Spinal cord (tissue), 10 donors: Measurements from ENCODE around the gene LST1. TPM values are rescaled to one million over a fixed set of nuclear protein-coding genes. Genes with fewer than 3 reads are reported as not detected.

Source experiments
- DNase-seq, 6 donors: peaks; one replicate each; pipeline versions ENCODE4 v3.0.0 to v3.0.0-alpha.2; 2013 to 2015; ENCODE audit warnings: low spot score in 6 of 6, low read depth in 4 of 6
- H3K27ac ChIP-seq: one replicate; pipeline ENCODE4 v1.5.1; 2013; ENCODE audit warnings: low read depth, low read length, control low read depth
- H3K27me3 ChIP-seq: one replicate; pipeline ENCODE4 v1.6.1; 2013; ENCODE audit warnings: low read length; ENCODE audit not compliant: control insufficient read depth, insufficient read depth
- H3K36me3 ChIP-seq: one replicate; pipeline ENCODE4 v1.6.1; 2013; ENCODE audit warnings: low read length; ENCODE audit not compliant: control insufficient read depth, insufficient read depth
- H3K4me1 ChIP-seq: one replicate; pipeline ENCODE4 v1.6.1; 2013; ENCODE audit warnings: low read length; ENCODE audit not compliant: control insufficient read depth, insufficient read depth
- H3K4me3 ChIP-seq: one replicate; pipeline ENCODE4 v1.5.1; 2013; ENCODE audit warnings: low read depth, low read length, control low read depth
- H3K9me3 ChIP-seq: one replicate; pipeline ENCODE4 v1.6.1; 2013; ENCODE audit warnings: low read length; ENCODE audit not compliant: control insufficient read depth, insufficient read depth
- WGBS: methylation state at CpG from one replicate; pipeline ENCODE4 v1.1.5; 2013; ENCODE audit warnings: missing lambda C conversion rate; ENCODE audit not compliant: insufficient coverage; 5-methylcytosine and 5-hydroxymethylcytosine counted together
- polyA plus RNA-seq, 2 donors: library from polyadenylated mRNA; unstranded; fragments of 120-200 nt; gene quantifications; one replicate each; pipeline ENCODE4 v1.2.1, GENCODE V29; 2013; ENCODE audit not compliant: insufficient read length in 2 of 2
- total RNA-seq, 2 donors: library from RNA; depleted of rRNA in 1 of 2; stranded (reverse); fragments of 120-200 nt in 1 of 2; fragments of >200 nt in 1 of 2; gene quantifications; one replicate each; pipeline versions ENCODE4 v1.2.3 to v1.2.4, GENCODE V29; 2013 to 2014
- donor health status: healthy.

The LST1 gene
- total and polyA plus RNA-seq, 4 donors = 9.0 to 15.2 (median 11.7) TPM

DNA sequence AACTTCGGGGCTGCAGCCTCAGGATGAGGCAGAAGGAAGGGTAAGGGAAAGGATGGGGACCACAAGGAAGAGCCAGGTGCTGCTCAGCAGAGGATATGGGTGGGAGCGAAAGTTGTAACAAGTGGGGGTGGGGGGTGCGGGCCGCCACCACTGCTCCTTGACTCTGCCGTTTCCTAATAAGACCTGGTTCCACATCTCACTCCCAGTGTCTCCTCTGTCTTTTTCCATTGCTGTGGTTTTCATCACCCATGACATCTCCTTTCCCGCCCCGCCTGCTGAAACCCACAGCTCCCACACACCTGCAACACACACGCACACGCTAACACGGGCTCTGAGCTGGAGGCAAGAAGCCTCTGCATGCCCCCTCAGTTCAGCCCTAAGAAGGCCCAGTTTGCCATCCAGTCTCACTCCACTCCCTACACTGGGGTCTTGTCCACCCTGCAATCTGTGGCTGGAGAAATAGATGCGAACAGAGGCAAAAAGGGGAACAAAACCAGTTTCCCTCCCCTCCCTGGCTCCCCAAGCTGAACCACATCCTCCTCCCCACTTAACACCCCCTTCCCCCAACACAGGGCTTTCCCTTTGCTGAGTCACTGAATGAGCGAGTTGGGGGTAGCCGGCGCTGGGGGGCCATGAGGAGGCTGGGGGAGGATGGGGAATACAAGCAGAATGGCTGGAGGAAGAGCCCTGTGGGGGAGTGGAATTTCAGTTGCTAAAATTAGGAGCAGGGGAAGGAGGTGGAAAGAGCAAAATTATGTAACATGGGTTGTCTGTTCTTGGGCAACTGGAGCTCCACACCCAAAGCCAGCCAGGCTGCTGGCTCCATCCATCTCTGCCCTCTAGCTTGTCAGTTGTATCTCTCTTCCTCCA lies 27.2 kb upstream of the LST1 start:
- 94% methylated on average over 11 of the region's 14 CpGs for WGBS
- H3K4me1 ChIP-seq = peaks cover 6% of the 10 kb centered on the region
- H3K4me3 ChIP-seq = no peak overlapping the region
- DNase-seq = no peak
- no peak overlapping the region for H3K27ac ChIP-seq
- H3K27me3 ChIP-seq = no peaks in the 10 kb centered on the region
- H3K36me3 ChIP-seq = peaks cover 54% of the 10 kb centered on the region
- no peaks in the 10 kb centered on the region for H3K9me3 ChIP-seq

DNA sequence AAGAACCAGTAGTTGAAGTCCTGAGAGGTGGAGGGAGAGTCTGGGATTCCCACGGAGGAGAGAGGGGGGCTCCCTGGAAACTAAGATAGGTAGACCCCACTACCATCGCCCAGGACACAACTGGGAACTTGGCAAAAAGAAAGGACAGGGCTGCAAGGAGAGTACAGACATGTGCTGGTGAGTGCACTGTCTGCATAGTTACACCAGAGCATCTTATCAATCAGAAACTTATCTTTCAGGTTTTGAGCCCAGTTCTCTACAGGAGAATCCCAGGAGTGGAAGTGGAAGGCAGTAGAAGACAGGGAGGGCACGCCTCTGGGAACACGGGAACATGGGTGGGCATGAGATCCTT lies 26.5 kb upstream of the LST1 start:
- 77% methylated on average over 2 of the region's 4 CpGs for WGBS
- Histone ChIP-seq H3K9me3 (no peaks in the 10 kb centered on the region), H3K36me3 (peaks cover 50% of the 10 kb centered on the region), H3K4me3 (no peak overlapping the region), H3K27me3 (no peaks in the 10 kb centered on the region), H3K27ac (no peak overlapping the region), H3K4me1 (peaks cover 6% of the 10 kb centered on the region)
- no peak for DNase-seq

DNA sequence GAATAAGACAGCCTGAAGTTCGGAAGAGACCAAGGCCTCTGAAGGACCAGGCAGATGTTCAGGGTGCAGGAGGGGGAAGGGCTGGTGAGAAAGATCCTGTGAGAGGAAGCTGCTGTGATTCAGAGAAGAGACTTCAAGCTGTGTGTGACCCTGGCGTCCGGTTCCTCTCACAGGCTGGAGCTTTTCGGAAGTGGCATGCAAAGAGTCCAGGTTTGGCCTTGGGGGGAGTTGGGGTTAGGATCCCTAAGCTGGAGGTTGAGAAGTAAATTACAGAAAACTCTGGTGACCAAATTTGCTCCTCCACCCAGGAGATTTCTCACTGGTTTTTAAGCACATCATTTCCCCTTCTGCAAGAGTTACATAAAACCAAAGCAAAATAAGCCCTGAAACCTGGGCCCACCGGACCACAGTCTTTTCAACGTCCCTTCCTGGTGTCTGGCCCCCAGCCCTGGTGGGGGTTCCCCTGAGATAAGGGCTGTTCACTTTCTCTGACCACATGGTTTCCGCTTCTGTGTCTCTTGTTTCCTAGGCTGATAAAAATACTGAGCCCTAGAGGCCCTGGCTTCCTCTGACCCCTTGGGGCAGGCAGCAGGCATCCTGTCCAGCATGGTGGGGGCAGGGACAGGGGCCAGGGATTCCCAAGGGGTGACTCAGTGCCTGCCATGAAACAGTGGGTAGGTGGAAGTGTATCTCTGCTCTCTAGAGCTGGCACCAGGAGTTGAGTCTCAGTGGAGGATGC lies 25.9 kb upstream of the LST1 start:
- Histone ChIP-seq H3K4me1 (peaks cover 6% of the 10 kb centered on the region), H3K9me3 (no peaks in the 10 kb centered on the region), H3K27ac (peak overlapping the region; percentile 15), H3K36me3 (peaks cover 50% of the 10 kb centered on the region), H3K27me3 (no peaks in the 10 kb centered on the region), H3K4me3 (no peak overlapping the region)
- 90% methylated on average over 7 of the region's 7 CpGs for WGBS
- no peak for DNase-seq

DNA sequence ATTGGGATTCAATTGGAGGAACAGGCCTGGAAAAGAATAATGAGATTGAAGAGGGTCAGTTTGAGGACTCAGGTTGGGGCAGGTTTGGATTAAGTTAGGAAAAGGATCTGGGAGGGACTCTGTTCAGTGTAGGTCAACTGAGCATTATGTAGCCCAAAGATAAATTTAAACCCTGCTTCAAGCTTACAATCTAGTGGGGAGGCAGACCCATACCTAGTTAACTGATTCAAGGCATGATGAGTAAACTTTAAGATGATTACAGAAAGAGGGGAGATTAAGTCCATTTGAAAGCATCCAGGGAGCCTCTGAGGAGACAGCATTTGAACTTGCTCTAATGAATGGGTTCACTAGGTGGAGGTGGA lies 25.4 kb upstream of the LST1 start:
- DNase-seq = no peak
- Histone ChIP-seq H3K9me3 (no peaks in the 10 kb centered on the region), H3K27ac (peak overlapping the region; percentile 15), H3K4me3 (no peak overlapping the region), H3K36me3 (peaks cover 47% of the 10 kb centered on the region), H3K4me1 (peaks cover 6% of the 10 kb centered on the region), H3K27me3 (no peaks in the 10 kb centered on the region)

DNA sequence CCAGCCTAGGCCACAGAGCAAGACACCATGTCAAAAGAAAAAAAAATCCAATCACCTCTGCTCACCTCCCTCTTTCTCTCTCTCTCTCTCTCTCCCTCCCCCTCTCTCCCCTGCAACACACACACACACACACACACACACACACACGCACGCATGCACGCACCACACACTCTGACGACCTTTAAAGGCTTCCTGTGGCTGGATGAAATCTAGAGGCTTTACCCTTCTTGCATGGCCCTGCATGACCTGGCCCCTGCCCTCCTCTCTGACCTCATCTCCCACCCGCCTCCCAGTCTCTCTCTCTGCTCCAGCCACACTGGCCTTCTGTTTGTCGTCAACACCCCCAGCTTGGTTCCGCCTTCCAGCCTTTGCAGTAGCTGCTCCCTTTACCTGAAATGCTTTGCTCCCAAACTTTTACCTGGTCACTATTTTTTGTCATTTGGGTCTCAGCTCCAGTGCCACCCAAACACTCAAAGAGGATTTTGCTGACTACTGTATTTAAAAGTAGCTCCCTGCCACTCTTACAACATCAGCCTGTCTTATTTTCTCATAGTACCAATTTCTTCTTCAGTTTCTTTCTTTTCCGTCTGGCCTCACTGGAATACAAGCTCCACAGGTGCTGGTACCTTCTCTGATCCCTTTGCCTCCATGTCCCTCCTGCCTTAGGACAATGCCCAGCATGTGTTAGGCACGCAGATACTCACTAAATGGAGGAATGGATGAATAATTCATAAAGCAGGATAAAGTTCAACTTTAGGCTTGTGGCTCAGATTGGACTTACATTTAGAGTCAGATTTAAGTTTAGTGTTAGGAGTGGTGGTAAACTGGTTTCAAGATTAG lies 18.3 kb upstream of the LST1 start:
- H3K36me3 ChIP-seq = no peaks in the 10 kb centered on the region
- H3K27ac ChIP-seq = no peak overlapping the region
- no peak overlapping the region for H3K4me3 ChIP-seq
- H3K9me3 ChIP-seq = no peaks in the 10 kb centered on the region
- no peak for DNase-seq
- 32% methylated on average over 6 of the region's 9 CpGs for WGBS
- H3K27me3 ChIP-seq = no peaks in the 10 kb centered on the region
- no peaks in the 10 kb centered on the region for H3K4me1 ChIP-seq

DNA sequence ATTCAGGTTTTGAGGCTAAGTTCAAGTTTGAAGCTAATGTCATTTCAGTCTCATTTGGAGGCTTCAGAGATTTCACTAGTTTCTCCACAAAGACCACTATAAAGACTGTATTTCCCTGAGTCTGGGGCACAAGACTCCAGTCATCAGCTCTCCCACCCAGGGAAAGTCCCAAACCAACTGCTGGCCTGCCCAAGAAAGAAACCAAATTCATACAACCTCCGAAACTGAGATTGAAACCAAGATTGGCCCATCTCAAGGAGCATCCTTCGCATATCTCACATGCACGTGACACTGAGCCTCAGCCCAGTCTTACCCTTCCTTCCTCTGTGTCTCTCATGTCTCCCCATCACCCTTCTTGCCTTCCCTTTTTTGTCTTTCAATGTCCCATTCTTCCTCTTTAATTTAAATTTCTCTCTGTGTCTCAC lies 17.5 kb upstream of the LST1 start:
- H3K9me3 ChIP-seq = no peaks in the 10 kb centered on the region
- H3K36me3 ChIP-seq = no peaks in the 10 kb centered on the region
- H3K4me1 ChIP-seq = no peaks in the 10 kb centered on the region
- 94% methylated on average over 3 of the region's 3 CpGs for WGBS
- H3K4me3 ChIP-seq = no peak overlapping the region
- DNase-seq = no peak
- no peak overlapping the region for H3K27ac ChIP-seq
- H3K27me3 ChIP-seq = no peaks in the 10 kb centered on the region

DNA sequence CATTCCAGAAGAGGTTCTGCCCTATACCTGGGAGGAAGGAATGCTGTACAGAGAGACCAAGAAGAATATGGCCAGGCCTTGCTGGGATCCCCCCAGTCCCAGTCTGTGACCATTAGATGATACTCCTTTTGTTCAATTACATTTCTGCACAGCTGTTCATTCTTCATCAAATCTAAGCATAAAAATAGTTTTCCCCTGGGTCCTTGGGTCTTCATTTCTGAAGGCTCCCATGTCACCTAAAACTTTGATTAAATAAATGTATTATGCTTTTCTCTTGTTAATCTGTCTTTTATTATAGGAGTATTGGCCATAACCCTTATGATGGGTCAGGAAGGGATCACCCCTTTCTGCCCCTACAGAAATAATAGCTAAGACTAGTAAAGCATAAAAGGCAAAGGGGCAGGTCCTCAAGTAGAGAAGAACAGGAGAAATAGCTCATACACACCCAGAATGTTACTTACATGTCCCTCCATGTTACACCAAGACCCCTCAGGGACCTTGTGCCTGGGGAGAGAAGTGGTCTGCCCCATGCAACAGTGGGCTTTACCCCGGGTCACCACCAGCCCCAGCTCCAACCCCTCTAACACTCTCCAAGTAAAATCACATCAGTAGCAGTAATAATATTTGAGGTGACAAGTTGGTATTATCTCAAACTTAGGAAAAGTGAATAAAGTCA lies 16.1 kb upstream of the LST1 start:
- Histone ChIP-seq H3K4me1 (no peaks in the 10 kb centered on the region), H3K4me3 (no peak overlapping the region), H3K9me3 (no peaks in the 10 kb centered on the region), H3K36me3 (no peaks in the 10 kb centered on the region), H3K27ac (no peak overlapping the region), H3K27me3 (no peaks in the 10 kb centered on the region)
- WGBS = no CpG with 5 or more reads among the region's 1 CpG
- DNase-seq = no peak

DNA sequence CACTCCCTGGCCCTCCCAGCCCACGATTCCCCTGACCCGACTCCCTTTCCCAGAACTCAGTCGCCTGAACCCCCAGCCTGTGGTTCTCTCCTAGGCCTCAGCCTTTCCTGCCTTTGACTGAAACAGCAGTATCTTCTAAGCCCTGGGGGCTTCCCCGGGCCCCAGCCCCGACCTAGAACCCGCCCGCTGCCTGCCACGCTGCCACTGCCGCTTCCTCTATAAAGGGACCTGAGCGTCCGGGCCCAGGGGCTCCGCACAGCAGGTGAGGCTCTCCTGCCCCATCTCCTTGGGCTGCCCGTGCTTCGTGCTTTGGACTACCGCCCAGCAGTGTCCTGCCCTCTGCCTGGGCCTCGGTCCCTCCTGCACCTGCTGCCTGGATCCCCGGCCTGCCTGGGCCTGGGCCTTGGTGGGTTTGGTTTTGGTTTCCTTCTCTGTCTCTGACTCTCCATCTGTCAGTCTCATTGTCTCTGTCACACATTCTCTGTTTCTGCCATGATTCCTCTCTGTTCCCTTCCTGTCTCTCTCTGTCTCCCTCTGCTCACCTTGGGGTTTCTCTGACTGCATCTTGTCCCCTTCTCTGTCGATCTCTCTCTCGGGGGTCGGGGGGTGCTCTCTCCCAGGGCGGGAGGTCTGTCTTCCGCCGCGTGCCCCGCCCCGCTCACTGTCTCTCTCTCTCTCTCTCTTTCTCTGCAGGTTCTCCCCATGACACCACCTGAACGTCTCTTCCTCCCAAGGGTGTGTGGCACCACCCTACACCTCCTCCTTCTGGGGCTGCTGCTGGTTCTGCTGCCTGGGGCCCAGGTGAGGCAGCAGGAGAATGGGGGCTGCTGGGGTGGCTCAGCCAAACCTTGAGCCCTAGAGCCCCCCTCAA lies 13.8 kb upstream of the LST1 start, which contains the start of gene LTA:
LTA (plus strand) TSS at position 249 of the 871 bp plus-strand sequence; CDS start at position 703, 454 bp downstream.
- Histone ChIP-seq H3K27ac (no peak within 1 kb of the TSS), H3K9me3 (no peaks in the 10 kb centered on the region), H3K4me1 (no peaks in the 10 kb centered on the region), H3K4me3 (no peak within 1 kb of the TSS), H3K36me3 (no peaks in the 10 kb centered on the region), H3K27me3 (no peaks in the 10 kb centered on the region)
- WGBS = 80% methylated on average over 26 of the region's 27 CpGs
- no peak for DNase-seq
